Bronchus fibroblast of lung (primary cell): ENCODE data around the gene ANO10. TPM values are rescaled to one million over a fixed set of nuclear protein-coding genes. Genes with fewer than 3 reads are reported as not detected.

Experiments
- total RNA-seq: library from RNA; depleted of rRNA; stranded (reverse); fragments of >200 nt; gene quantifications from 2 replicates; pipeline ENCODE4 v1.2.3, GENCODE V29; 2015

The ANO10 gene, protein sequence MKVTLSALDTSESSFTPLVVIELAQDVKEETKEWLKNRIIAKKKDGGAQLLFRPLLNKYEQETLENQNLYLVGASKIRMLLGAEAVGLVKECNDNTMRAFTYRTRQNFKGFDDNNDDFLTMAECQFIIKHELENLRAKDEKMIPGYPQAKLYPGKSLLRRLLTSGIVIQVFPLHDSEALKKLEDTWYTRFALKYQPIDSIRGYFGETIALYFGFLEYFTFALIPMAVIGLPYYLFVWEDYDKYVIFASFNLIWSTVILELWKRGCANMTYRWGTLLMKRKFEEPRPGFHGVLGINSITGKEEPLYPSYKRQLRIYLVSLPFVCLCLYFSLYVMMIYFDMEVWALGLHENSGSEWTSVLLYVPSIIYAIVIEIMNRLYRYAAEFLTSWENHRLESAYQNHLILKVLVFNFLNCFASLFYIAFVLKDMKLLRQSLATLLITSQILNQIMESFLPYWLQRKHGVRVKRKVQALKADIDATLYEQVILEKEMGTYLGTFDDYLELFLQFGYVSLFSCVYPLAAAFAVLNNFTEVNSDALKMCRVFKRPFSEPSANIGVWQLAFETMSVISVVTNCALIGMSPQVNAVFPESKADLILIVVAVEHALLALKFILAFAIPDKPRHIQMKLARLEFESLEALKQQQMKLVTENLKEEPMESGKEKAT
- 29.3 and 31.9 TPM in 2 replicates for total RNA-seq

DNA sequence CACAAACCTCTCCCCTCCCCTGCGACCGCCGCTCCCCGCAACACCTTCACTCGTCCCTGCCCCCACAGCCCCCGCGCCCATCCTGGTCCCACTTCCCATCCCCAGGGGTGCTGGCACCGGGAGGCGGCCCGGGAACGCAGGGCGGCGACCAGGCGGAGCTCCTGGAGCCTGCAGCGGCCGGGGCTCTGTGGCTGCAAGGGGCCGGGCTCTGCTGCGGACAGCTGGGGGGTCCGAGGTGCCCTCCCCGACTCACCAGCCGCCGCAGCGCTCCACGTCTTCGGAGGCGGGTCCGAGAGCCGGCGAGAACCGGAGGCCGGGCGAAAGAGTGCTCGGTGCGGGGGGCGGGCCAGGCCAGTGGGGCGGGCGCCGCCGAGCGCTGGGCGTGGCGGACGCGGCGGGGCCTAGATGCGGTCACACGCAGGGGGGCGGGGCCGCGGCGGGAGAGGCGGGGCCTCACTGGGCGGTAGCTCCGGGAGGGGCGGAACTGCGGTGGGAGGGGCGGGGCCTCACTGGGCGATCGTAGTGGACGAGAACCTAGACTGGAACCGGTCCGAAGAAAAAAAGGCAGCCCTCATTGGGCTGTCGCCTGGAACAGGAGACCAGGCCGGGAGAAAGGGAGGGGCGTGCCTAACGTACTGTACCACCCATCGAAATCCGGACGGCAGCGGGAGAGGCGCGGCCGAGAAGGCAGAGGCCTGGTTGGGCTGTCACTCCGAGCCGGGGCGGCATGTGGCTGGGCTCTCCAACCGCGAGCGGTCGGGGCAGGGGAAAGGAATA, at the start of gene ANO10:
TSS of gene ANO10 (minus strand) at position 356 of the 777 bp plus-strand sequence. CDS start 16,159 bp downstream, outside the sequence.

Other genes with a start within 250 kb of the ANO10 start
- 20.8 and 21.6 TPM in 2 replicates for gene ABHD5, start 68.9 kb upstream of the ANO10 start, total RNA-seq